ENCODE data around the gene OR52N5.

Gene OR52N5

GRCh38 chr11:5753943-5754342 lies 29.2 kb downstream of the OR52N5 start, which contains the start of gene OR52N4:
Gene OR52N4 (plus strand): TSS chr11:5754243. CDS start chr11:5754741, 498 bp downstream.
- Histone ChIP-seq H3K36me3 (ENCODE audit: control insufficient read depth, insufficient read depth, low read length) (no peaks in the 10 kb centered on the region), H3K27ac (ENCODE audit: low read depth, low read length) (no peak within 1 kb of the TSS), H3K4me1 (ENCODE audit: control insufficient read depth, insufficient read depth, low read length) (no peaks in the 10 kb centered on the region), H3K4me3 (ENCODE audit: low read length) (no peak within 1 kb of the TSS), H3K27me3 (ENCODE audit: control insufficient read depth, insufficient read depth, low read length) (no peaks in the 10 kb centered on the region), H3K9ac (ENCODE audit: low read length) (no peak within 1 kb of the TSS)

GRCh38 chr11:5749836-5750235 lies 33.3 kb downstream of the OR52N5 start:
- Histone ChIP-seq H3K36me3 (ENCODE audit: control insufficient read depth, insufficient read depth, low read length) (no peaks in the 10 kb centered on the region), H3K27ac (ENCODE audit: low read depth, low read length) (no peak overlapping the region), H3K4me3 (ENCODE audit: low read length) (no peak overlapping the region), H3K4me1 (ENCODE audit: control insufficient read depth, insufficient read depth, low read length) (no peaks in the 10 kb centered on the region), H3K27me3 (ENCODE audit: control insufficient read depth, insufficient read depth, low read length) (no peaks in the 10 kb centered on the region), H3K9ac (ENCODE audit: low read length) (no peak overlapping the region)

GRCh38 chr11:5746614-5747013 lies 36.5 kb downstream of the OR52N5 start:
- no peak overlapping the region for H3K27ac ChIP-seq (ENCODE audit: low read depth, low read length)
- H3K27me3 ChIP-seq (ENCODE audit: control insufficient read depth, insufficient read depth, low read length): no peaks in the 10 kb centered on the region
- H3K4me3 ChIP-seq (ENCODE audit: low read length): no peak overlapping the region
- no peaks in the 10 kb centered on the region for H3K4me1 ChIP-seq (ENCODE audit: control insufficient read depth, insufficient read depth, low read length)
- H3K36me3 ChIP-seq (ENCODE audit: control insufficient read depth, insufficient read depth, low read length): no peaks in the 10 kb centered on the region
- H3K9ac ChIP-seq (ENCODE audit: low read length): no peak overlapping the region

- H3K36me3 ChIP-seq (ENCODE audit: control insufficient read depth, insufficient read depth, low read length): no peaks in the 10 kb centered on the region
- H3K9ac ChIP-seq (ENCODE audit: low read length): no peak overlapping the region
Observed at GRCh38 chr11:5738431-5738830, 44.7 kb downstream of the OR52N5 start.

GRCh38 chr11:5737670-5738392 lies 45.3 kb downstream of the OR52N5 start:
- Histone ChIP-seq H3K4me1 (ENCODE audit: control insufficient read depth, insufficient read depth, low read length) (no peaks in the 10 kb centered on the region), H3K27ac (ENCODE audit: low read depth, low read length) (no peak overlapping the region), H3K9ac (ENCODE audit: low read length) (no peak overlapping the region), H3K36me3 (ENCODE audit: control insufficient read depth, insufficient read depth, low read length) (no peaks in the 10 kb centered on the region), H3K27me3 (ENCODE audit: control insufficient read depth, insufficient read depth, low read length) (no peaks in the 10 kb centered on the region), H3K4me3 (ENCODE audit: low read length) (no peak overlapping the region)

More at GRCh38 chr11:5738431-5738830, 44.7 kb downstream of the OR52N5 start:
- Histone ChIP-seq H3K4me1 (ENCODE audit: control insufficient read depth, insufficient read depth, low read length) (no peaks in the 10 kb centered on the region), H3K4me3 (ENCODE audit: low read length) (no peak overlapping the region), H3K27ac (ENCODE audit: low read depth, low read length) (no peak overlapping the region), H3K27me3 (ENCODE audit: control insufficient read depth, insufficient read depth, low read length) (no peaks in the 10 kb centered on the region)

- Histone ChIP-seq H3K4me3 (ENCODE audit: low read length) (no peak overlapping the region), H3K9ac (ENCODE audit: low read length) (no peak overlapping the region), H3K27ac (ENCODE audit: low read depth, low read length) (no peak overlapping the region), H3K4me1 (ENCODE audit: control insufficient read depth, insufficient read depth, low read length) (no peaks in the 10 kb centered on the region), H3K27me3 (ENCODE audit: control insufficient read depth, insufficient read depth, low read length) (no peaks in the 10 kb centered on the region), H3K36me3 (ENCODE audit: control insufficient read depth, insufficient read depth, low read length) (no peaks in the 10 kb centered on the region)
Observed at GRCh38 chr11:5737091-5737490, 46.1 kb downstream of the OR52N5 start.

GRCh38 chr11:5736396-5736795 lies 46.8 kb downstream of the OR52N5 start, which contains the start of gene OR56B1:
Gene OR56B1 (plus strand): TSS chr11:5736448. CDS start chr11:5736517, 69 bp downstream.
- H3K27me3 ChIP-seq (ENCODE audit: control insufficient read depth, insufficient read depth, low read length): no peaks in the 10 kb centered on the region
- H3K4me1 ChIP-seq (ENCODE audit: control insufficient read depth, insufficient read depth, low read length): no peaks in the 10 kb centered on the region
- H3K36me3 ChIP-seq (ENCODE audit: control insufficient read depth, insufficient read depth, low read length): no peaks in the 10 kb centered on the region
- no peak within 1 kb of the TSS for H3K4me3 ChIP-seq (ENCODE audit: low read length)
- H3K9ac ChIP-seq (ENCODE audit: low read length): no peak within 1 kb of the TSS
- H3K27ac ChIP-seq (ENCODE audit: low read depth, low read length): no peak within 1 kb of the TSS

GRCh38 chr11:5727691-5728090 lies 55.5 kb downstream of the OR52N5 start:
- Histone ChIP-seq H3K9ac (ENCODE audit: low read length) (no peak overlapping the region), H3K36me3 (ENCODE audit: control insufficient read depth, insufficient read depth, low read length) (no peaks in the 10 kb centered on the region), H3K27me3 (ENCODE audit: control insufficient read depth, insufficient read depth, low read length) (no peaks in the 10 kb centered on the region), H3K4me3 (ENCODE audit: low read length) (no peak overlapping the region), H3K4me1 (ENCODE audit: control insufficient read depth, insufficient read depth, low read length) (no peaks in the 10 kb centered on the region), H3K27ac (ENCODE audit: low read depth, low read length) (no peak overlapping the region)

GRCh38 chr11:5726351-5726750 lies 56.8 kb downstream of the OR52N5 start:
- Histone ChIP-seq H3K27ac (ENCODE audit: low read depth, low read length) (no peak overlapping the region), H3K4me1 (ENCODE audit: control insufficient read depth, insufficient read depth, low read length) (no peaks in the 10 kb centered on the region), H3K9ac (ENCODE audit: low read length) (no peak overlapping the region), H3K27me3 (ENCODE audit: control insufficient read depth, insufficient read depth, low read length) (no peaks in the 10 kb centered on the region), H3K36me3 (ENCODE audit: control insufficient read depth, insufficient read depth, low read length) (no peaks in the 10 kb centered on the region), H3K4me3 (ENCODE audit: low read length) (no peak overlapping the region)

Measured in rectal smooth muscle tissue (tissue), 1 donor.